ENCODE data around the gene TRIOBP.

DNA sequence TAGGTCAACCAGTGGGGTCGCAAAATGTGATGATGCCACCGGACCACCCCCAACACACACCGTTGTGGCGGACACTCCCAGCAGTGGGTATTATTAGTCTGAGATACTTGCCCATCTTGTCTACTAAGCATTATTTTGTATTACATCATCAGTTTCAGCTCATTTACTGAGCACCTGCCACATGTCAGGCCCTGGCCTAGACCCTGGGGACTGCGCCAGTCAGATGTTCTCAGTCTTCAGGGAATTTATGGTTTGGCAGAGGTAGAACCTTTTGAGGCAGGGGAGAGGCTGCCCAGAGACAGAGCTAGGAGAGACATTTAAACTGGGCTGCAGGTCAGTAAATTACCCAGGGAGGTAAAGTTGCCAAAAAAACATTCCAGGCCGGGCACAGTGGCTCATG, 67.8 kb downstream of the TRIOBP start:
- TF ChIP-seq, protein P1, sequence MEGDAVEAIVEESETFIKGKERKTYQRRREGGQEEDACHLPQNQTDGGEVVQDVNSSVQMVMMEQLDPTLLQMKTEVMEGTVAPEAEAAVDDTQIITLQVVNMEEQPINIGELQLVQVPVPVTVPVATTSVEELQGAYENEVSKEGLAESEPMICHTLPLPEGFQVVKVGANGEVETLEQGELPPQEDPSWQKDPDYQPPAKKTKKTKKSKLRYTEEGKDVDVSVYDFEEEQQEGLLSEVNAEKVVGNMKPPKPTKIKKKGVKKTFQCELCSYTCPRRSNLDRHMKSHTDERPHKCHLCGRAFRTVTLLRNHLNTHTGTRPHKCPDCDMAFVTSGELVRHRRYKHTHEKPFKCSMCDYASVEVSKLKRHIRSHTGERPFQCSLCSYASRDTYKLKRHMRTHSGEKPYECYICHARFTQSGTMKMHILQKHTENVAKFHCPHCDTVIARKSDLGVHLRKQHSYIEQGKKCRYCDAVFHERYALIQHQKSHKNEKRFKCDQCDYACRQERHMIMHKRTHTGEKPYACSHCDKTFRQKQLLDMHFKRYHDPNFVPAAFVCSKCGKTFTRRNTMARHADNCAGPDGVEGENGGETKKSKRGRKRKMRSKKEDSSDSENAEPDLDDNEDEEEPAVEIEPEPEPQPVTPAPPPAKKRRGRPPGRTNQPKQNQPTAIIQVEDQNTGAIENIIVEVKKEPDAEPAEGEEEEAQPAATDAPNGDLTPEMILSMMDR (conservative IDR thresholded peaks at IDR 0.05) = no peak
- no peak for TF ChIP-seq ZFX (IDR thresholded peaks at IDR 0.05)
